ENCODE measurements around the gene NTRK3.

NTRK3 gene

GRCh38 chr15:88256279-88257230 lies at the start of gene NTRK3:
Gene NTRK3, minus strand, starts transcription at chr15:88256739. Its CDS starts 586 bp downstream, at chr15:88256153.
- DNase-seq (ENCODE audit: low read depth in 2 of 2): no peak

- no peak for DNase-seq (ENCODE audit: low read depth in 2 of 2)
These were observed 46.9 kb upstream of the NTRK3 start for GRCh38 chr15:88303395-88303794.

- no peak for DNase-seq (ENCODE audit: low read depth in 2 of 2)
These were observed 45.8 kb upstream of the NTRK3 start for GRCh38 chr15:88302373-88302772.

- DNase-seq (ENCODE audit: low read depth in 2 of 2): no peak
These were observed 44.8 kb upstream of the NTRK3 start for GRCh38 chr15:88301311-88301710.

DNA sequence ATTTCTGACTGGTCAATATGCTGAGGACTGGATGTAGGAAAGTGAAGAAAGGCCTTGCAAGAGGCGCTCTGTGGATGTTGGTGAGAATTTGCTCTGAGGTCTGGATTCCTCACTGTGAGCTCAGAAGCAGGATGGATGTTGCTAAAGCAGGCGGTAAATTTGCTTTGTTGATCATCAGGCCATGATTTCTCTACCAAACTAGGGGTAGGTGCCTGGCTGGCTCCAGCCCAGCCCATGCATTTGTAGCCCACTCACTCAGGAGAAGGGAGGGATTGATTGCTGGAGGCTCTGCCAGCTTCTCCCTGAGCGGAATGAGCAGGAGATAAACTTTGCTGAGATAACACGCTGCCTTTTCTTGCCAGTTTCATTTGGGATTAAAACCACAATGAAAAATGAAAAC lies 44.3 kb upstream of the NTRK3 start:
- DNase-seq (ENCODE audit: low read depth in 2 of 2): no peak

DNA sequence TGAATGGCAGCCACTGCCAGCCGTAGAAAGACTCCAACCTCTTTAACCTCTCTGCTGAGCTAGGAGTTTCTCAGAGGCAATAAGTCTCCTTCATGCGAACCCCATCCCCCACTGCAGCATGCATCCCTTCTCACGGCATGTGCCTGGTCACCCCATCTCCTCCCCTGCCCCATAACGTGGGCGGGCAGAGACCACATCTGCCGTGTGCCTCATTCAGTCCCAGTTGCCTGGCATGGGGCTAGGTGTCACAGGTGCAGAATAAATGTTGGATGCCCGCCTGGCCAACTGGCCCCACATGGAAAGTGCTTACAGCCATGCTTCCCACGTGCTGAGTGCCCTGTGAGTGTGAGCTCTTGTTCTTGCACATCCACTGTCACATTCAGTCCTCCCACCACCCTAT lies 43.5 kb upstream of the NTRK3 start:
- DNase-seq (ENCODE audit: low read depth in 2 of 2): no peak

DNA sequence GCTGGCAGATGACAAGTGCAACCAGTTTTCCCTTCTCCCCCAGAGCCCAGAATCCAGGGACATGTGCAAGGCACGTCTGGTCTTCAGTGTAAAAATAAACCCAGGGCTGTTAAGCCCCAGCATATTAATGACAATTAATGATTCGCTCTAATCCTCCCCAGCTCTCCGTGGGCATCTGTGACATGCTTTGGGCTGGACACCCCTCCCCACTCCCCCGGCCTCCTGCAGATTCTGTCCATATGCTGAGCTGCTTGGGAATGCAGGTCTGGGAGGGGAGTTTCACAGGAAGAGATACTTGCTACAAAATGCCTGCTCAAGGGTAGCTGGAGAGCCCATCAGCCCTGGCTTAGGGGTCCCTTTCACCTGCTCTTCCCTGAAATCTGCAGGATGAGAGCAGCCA lies 43.0 kb upstream of the NTRK3 start:
- no peak for DNase-seq (ENCODE audit: low read depth in 2 of 2)

- DNase-seq (ENCODE audit: low read depth in 2 of 2): no peak
These were observed 32.1 kb upstream of the NTRK3 start for GRCh38 chr15:88288661-88289060.

- DNase-seq (ENCODE audit: low read depth in 2 of 2): no peak
These were observed 31.7 kb upstream of the NTRK3 start for GRCh38 chr15:88288206-88288605.

DNA sequence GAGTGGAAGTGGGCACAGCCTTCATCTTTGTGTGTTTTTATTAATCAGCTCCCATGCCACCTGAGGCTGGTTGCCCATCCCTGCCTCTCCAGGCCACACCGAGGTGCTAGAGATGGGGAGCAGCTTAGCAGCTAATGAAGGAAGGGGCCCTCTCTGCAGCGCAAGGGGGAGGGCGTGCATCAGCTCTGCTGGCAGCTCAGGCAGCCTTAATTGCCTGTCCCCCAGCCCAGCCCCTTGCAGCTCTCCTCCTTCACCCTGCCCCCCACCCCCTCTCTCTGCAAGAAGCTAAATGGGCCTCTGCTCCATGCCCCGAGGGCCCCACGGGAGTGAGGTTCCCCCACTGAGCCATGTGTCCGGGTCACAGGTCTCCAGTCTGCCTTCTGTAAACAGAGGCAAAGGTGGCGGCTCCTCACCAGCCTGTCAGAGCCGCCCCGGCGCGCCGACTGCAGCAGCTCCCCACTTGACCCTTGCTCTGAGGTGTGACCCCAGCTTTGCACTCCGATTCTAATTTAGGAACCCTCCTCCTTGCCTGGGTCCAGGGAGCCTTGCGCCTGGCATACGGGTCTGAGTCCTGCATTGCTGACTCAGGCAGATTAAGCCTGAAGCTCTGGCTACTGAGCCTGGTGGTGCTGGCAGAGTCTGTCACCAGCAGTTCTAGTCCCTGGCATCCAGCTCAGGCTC lies 27.9 kb upstream of the NTRK3 start:
- DNase-seq (ENCODE audit: low read depth in 2 of 2): no peak

DNA sequence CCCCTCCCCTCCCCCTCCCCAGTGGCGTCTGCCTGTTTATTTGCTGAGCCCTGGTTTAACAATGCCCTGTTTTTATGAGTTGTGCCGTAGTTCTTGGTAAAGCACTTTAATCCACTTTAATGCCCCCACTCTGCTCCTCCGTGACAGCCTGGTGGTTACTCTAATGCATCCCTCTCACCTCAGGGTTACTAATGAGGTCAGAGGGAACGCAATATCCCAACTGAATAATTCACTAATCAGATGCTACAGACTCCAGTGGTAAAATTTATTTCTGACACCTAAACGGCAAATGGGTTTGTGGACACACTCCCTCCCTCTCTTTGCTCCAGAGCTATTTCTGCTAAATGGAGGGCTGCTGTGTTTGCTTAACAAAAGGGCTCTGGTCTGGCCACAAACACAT lies 26.1 kb upstream of the NTRK3 start:
- DNase-seq (ENCODE audit: low read depth in 2 of 2): no peak

GRCh38 chr15:88276821-88277410 lies 20.4 kb upstream of the NTRK3 start:
- DNase-seq (ENCODE audit: low read depth in 2 of 2): no peak

- no peak for DNase-seq (ENCODE audit: low read depth in 2 of 2)
These were observed 19.3 kb upstream of the NTRK3 start for GRCh38 chr15:88275804-88276203.

DNA sequence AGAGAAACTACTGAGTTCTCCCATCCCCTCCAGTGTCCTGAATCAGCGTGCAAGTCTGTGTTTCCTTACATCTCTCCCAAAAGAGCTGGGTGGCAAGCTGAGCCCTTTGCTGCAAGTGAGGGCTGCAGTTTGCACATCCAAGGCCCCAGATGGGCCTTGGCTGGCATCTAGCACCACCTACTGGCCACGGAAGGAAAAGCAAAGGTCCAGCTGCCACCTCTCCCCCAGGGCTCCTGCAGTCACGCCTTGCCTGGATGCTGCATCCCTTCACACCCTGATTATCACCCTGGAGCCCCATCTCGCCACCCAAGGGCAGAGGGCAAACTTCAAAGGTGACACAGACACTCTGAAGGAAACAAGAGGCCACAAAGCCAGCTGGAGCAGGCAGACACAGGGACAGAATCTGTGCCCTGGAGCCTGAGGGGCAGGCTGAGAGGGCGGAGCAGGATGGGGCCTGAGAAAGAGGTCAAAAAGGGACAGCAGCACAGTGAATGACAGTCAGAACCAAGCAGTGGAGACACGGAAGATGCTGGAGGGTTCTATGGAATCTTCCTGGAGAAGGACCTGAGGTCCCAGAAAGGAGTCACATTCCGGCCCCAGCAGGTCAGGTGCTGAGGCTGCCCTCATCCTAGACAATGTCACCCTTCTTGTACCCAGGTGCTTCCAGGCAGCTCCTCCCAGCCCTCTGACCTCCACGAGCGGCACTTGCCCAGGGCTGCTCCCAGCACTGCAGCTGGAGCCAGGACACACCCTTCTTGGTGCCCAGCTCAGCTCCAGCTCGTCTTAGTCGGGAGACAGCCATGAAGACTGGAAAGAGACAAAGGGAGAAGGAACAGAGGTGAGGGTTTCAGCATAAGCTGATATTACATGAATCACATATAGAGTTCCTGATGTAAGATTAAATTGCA lies 18.3 kb upstream of the NTRK3 start:
- peak; percentile 57 to 71 for DNase-seq (ENCODE audit: low read depth in 2 of 2)

DNA sequence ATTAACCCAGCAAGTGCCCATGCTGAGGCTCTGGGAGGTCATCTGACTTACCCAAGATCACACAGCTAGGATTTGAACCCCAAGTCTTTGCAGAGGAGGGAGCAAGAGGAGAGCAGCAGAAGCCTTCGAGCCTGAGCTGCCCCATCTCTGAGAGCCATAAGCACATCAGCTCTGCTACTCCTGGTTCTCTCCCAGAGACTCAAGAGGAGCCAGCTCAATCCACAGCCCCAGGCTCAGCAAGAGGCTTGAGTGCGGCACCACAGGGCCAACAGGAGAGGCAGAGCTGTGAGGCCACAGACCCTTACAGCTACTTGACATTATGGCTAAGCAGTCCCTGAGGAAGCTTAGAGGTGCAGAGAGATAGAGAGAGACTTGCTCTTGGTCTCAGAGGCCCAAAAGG lies 15.9 kb upstream of the NTRK3 start:
- DNase-seq (ENCODE audit: low read depth in 2 of 2): no peak

- DNase-seq (ENCODE audit: low read depth in 2 of 2): no peak
These were observed 13.0 kb upstream of the NTRK3 start for GRCh38 chr15:88269356-88270062.

DNA sequence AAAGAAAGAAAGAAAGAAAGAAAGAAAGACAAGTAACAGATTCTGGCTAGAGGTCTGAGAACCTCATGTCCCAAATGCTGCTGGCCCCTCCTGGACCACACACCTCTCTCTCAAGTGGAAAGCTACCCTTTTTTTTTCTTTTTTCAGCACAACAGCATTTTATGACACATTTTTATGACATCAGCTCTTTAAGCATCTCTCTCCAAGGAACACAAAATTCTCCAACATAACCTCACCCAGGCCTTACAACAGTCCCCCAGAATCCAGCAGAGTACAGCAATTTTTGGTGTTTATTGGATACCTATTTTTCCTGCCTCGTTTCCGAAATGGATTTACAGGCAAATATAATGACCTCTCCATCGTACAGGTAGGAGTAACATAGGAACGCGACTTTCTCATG lies 11.2 kb upstream of the NTRK3 start:
- DNase-seq (ENCODE audit: low read depth in 2 of 2): no peak

- no peak for DNase-seq (ENCODE audit: low read depth in 2 of 2)
These were observed 9.6 kb upstream of the NTRK3 start for GRCh38 chr15:88266170-88266569.

- no peak for DNase-seq (ENCODE audit: low read depth in 2 of 2)
These were observed 8.1 kb upstream of the NTRK3 start for GRCh38 chr15:88264622-88265021.

DNA sequence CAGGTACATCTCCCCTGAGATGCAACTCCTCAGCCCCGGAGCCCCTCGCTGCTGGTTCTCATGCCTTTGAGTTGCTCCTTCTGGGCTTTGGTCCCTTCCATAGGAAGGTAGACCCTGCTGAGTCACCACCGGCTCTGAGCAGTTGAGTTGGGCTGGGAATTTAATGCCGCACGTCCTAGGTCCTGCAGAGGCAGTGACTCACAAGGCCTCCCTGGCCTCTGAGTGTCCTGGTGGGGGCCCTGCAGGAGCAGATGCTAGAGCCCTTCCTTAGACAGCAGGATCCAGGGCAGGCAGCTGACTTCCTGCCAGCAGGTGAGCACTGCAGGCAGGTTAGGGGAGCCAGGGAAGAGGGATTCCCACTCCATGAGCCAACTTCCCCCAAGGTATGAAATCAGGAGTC lies 5.5 kb upstream of the NTRK3 start:
- no peak for DNase-seq (ENCODE audit: low read depth in 2 of 2)

DNA sequence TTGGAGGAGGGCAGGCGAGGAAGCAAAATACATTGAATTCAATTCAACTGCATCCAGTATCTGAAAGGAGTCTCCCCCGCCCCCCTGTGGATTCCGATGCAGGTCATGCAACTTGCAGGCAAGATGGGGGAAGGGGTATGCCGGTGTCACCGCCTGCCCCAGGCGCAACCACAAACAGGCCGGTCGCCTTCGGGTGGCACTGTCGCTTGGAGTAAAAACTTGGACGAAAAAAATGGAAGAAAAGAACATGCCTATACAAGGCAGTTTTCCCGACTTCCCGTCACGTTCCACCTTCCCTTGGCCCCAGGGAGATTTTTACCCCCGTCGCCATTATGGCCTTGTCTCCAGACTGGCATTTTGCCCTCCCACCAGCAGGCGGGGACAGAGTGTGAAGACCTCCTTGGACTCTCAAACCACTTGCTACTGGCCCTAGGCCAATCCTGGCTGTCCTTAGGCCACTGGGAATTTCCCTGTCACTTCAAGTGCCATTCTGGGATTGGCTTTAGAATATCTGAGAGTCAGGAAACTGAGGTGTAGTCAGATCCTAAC lies 1.6 kb upstream of the NTRK3 start:
- DNase-seq (ENCODE audit: low read depth in 2 of 2): no peak

Measured in stimulated activated CD4-positive, alpha-beta T cell treated with anti-CD3 and anti-CD28 coated beads, Interleukin-4, amount 100 ng/mL, for 48 hours (primary cell).